HEK293T (cell line): Measurements from ENCODE around the gene PRXL2C.

Experiments used
- CTCF ChIA-PET: fragments of 350-600 bp; formaldehyde crosslinking; extraction: SDS; loops from one replicate; lab custom pipeline; 2021; ENCODE audit warnings: antibody characterized with exemption, inconsistent platforms; lab: Yijun Ruan, JAX
- POLR2A ChIA-PET: fragments of 350-600 bp; formaldehyde crosslinking; extraction: SDS; loops from one replicate; lab custom pipeline; 2020; ENCODE audit warnings: antibody characterized with exemption, inconsistent platforms; lab: Yijun Ruan, JAX
- DNase-seq: peaks from one replicate; pipeline ENCODE4 v3.0.0; 2012; ENCODE audit warnings: mixed read lengths; ENCODE audit errors: extremely low spot score
- ARNT ChIP-seq: fragments of 450-650 bp; IDR thresholded peaks from 2 replicates; pipeline ENCODE4 v1.6.1; 2017; ENCODE audit warnings: mild to moderate bottlenecking
- BHLHE40 ChIP-seq: fragments of 450-650 bp; IDR thresholded peaks from 2 replicates; pipeline ENCODE4 v1.6.1; 2016; ENCODE audit warnings: mild to moderate bottlenecking, moderate library complexity, borderline replicate concordance
- CTBP1 ChIP-seq: fragments of 450-650 bp; IDR thresholded peaks from 2 replicates; pipeline ENCODE4 v1.6.1; 2016; ENCODE audit warnings: borderline replicate concordance
- ELF4 ChIP-seq: fragments of 450-650 bp; IDR thresholded peaks from 2 replicates; pipeline ENCODE4 v1.6.1; 2017; ENCODE audit warnings: antibody characterized with exemption
- FOXA1 ChIP-seq: fragments of 450-650 bp; IDR thresholded peaks from 2 replicates; pipeline ENCODE4 v1.6.1; 2016; ENCODE audit warnings: mild to moderate bottlenecking
- FOXK2 ChIP-seq: fragments of 450-650 bp; IDR thresholded peaks from 2 replicates; pipeline ENCODE4 v1.6.1; 2016; ENCODE audit warnings: mild to moderate bottlenecking
- FOXM1 ChIP-seq: fragments of 450-650 bp; IDR thresholded peaks from 2 replicates; pipeline ENCODE4 v1.6.1; 2017; ENCODE audit warnings: mild to moderate bottlenecking, borderline replicate concordance
- HDGF ChIP-seq: fragments of 450-650 bp; IDR thresholded peaks from 2 replicates; pipeline ENCODE4 v1.6.1; 2017; ENCODE audit warnings: antibody characterized with exemption, borderline replicate concordance
- L3MBTL2 ChIP-seq: fragments of 450-650 bp; conservative IDR thresholded peaks from 2 replicates; pipeline ENCODE4 v1.6.1; 2016; ENCODE audit warnings: mild to moderate bottlenecking
- LEF1 ChIP-seq: fragments of 450-650 bp; IDR thresholded peaks from 2 replicates; pipeline ENCODE4 v1.6.1; 2017; ENCODE audit warnings: mild to moderate bottlenecking, borderline replicate concordance
- NFRKB ChIP-seq: fragments of 450-650 bp; IDR thresholded peaks from 2 replicates; pipeline ENCODE4 v1.6.1; 2016; ENCODE audit warnings: mild to moderate bottlenecking, moderate library complexity
- PKNOX1 ChIP-seq: fragments of 450-650 bp; IDR thresholded peaks from 2 replicates; pipeline ENCODE4 v1.6.1; 2016
- SP1 ChIP-seq: fragments of 450-650 bp; IDR thresholded peaks from 2 replicates; pipeline ENCODE4 v1.6.1; 2017
- SUZ12 ChIP-seq: fragments of 450-650 bp; IDR thresholded peaks from 2 replicates; pipeline ENCODE4 v1.6.1; 2016; ENCODE audit warnings: mild to moderate bottlenecking
- TARDBP ChIP-seq: fragments of 450-650 bp; IDR thresholded peaks from 2 replicates; pipeline ENCODE4 v1.6.1; 2016
- ZNF384 ChIP-seq: fragments of 450-650 bp; IDR thresholded peaks from 2 replicates; pipeline ENCODE4 v1.6.1; 2016

Gene PRXL2C

DNA sequence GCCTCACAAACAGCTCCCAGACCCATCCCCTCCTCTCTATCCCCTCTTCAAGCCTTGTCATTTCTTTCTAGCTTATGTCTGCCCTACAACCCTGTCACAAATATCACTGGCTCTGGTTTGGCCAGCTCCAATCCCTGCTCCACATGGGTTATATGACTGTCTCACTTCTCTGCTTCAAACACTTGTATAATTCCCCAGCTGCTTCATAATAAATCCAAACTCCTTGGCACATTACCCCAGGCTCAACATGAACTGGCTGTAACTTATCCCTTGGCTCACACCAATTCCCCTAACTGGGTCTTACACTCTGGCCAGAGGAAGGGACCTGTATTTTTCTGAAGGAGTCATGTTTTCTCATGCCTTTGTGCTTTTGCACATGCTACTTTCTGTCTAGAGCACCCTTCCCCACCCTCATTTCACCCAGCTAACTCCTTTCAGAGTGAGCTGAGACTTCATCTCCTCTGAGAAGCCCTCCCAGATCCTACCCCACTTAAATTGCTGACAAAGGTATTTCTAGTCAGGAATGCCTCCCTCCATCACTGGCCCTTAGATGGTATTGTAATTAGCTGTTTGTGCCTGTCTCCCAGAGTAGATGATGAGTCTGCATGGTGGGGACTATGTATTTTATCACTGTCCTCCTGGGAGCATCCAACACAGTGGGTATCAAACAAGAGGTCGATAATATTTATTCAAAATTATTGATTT, 5.3 kb downstream of the PRXL2C start:
- ChIA-PET POLR2A (no interaction called here), CTCF (interaction anchor here (0.7 kb wide), 1 partner anchor 324 kb away, joined by 3 read pairs; no protein-coding TSS in a partner anchor)
- DNase-seq, result no peak
- no peak for TF ChIP-seq PKNOX1
- TF ChIP-seq HDGF, result no peak
- no peak for TF ChIP-seq TARDBP
- TF ChIP-seq NFRKB, result no peak
- no peak for TF ChIP-seq CTBP1
- TF ChIP-seq ELF4, result no peak
- no peak for TF ChIP-seq ARNT
- TF ChIP-seq FOXM1, result no peak
- TF ChIP-seq ZNF384, result no peak
- TF ChIP-seq FOXK2, result no peak
- TF ChIP-seq FOXA1, result no peak
- TF ChIP-seq L3MBTL2, result no peak
- no peak for TF ChIP-seq SP1
- TF ChIP-seq LEF1, result no peak
- no peak for TF ChIP-seq BHLHE40

- ChIA-PET POLR2A (no interaction called here), CTCF (no interaction called here)
- no peak for DNase-seq
- TF ChIP-seq CTBP1, result no peak
- TF ChIP-seq PKNOX1, result no peak
- no peak for TF ChIP-seq SP1
- TF ChIP-seq BHLHE40, result no peak
- no peak for TF ChIP-seq LEF1
Measured at GRCh38 chr9:96646081-96646991, 8.8 kb downstream of the PRXL2C start.

DNA sequence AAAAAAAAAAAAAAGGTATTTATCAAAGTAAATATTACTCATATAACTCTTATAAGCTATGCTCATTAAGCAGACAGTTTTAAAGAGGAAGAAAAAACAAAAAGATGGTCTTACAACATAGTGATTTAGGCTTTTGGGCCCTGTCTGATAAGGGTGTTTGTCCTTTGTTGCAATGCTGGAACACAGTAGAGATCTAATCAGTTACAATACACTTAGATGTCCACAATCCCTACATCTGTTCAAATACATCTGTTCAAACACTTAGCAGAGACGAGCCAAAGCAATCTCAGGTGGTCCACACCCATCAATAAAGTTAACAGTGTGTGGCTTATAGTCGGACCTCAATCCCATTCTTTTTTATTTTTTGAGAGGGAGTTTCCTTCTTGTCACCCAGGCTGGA, 11.0 kb downstream of the PRXL2C start:
- TF ChIP-seq TARDBP (no peak), PKNOX1 (no peak), HDGF (no peak), BHLHE40 (no peak), ZNF384 (no peak), SP1 (no peak), FOXA1 (no peak), L3MBTL2 (no peak), FOXK2 (no peak), CTBP1 (no peak), LEF1 (no peak), SUZ12 (no peak), FOXM1 (no peak), ELF4 (no peak), NFRKB (no peak)
- no peak for DNase-seq
- CTCF ChIA-PET, result no interaction called here
- POLR2A ChIA-PET, result no interaction called here

GRCh38 chr9:96641514-96641913, 13.6 kb downstream of the PRXL2C start:
- ChIA-PET POLR2A (no interaction called here), CTCF (no interaction called here)
- DNase-seq, result no peak
- TF ChIP-seq SUZ12 (no peak), FOXK2 (no peak), LEF1 (no peak), FOXA1 (no peak), SP1 (no peak), ZNF384 (no peak), L3MBTL2 (no peak)

GRCh38 chr9:96638606-96639364, 16.3 kb downstream of the PRXL2C start:
- no peak for DNase-seq
- ChIA-PET POLR2A (no interaction called here), CTCF (no interaction called here)
- TF ChIP-seq L3MBTL2 (no peak), FOXA1 (no peak), SUZ12 (no peak), CTBP1 (no peak), ARNT (no peak), PKNOX1 (no peak), TARDBP (no peak), BHLHE40 (no peak), FOXM1 (no peak), ELF4 (no peak), LEF1 (no peak), SP1 (no peak), ZNF384 (no peak), NFRKB (no peak), FOXK2 (no peak), HDGF (no peak)
